Type B pancreatic cell (in vitro differentiated cells): Measurements from ENCODE around the gene OVAAL. TPM values are rescaled to one million over a fixed set of nuclear protein-coding genes. Genes with fewer than 3 reads are reported as not detected.

Source experiments
- DNase-seq: peaks from one replicate; pipeline ENCODE4 v3.0.0; 2021; ENCODE audit warnings: mixed read lengths; ENCODE audit not compliant: unreplicated experiment; ENCODE audit errors: extremely low spot score
- H3K27ac Mint-ChIP-seq: 2 replicates; pipeline ENCODE4 v1.8.0; 2021; ENCODE audit warnings: mild to moderate bottlenecking, mixed read lengths
- H3K27me3 Mint-ChIP-seq: 2 replicates; pipeline ENCODE4 v1.8.0; 2021; ENCODE audit warnings: mixed read lengths
- H3K36me3 Mint-ChIP-seq: 2 replicates; pipeline ENCODE4 v1.8.0; 2021; ENCODE audit warnings: mixed read lengths
- H3K4me1 Mint-ChIP-seq: one replicate; pipeline ENCODE4 v1.8.0; 2021; ENCODE audit warnings: mixed read lengths; ENCODE audit not compliant: unreplicated experiment
- H3K4me3 Mint-ChIP-seq: 2 replicates; pipeline ENCODE4 v1.8.0; 2021; ENCODE audit warnings: mild to moderate bottlenecking, mixed read lengths
- H3K9me3 Mint-ChIP-seq: 2 replicates; pipeline ENCODE4 v1.8.0; 2021; ENCODE audit warnings: mixed read lengths
- total RNA-seq: library from RNA; stranded (reverse); gene quantifications from 2 replicates; pipeline ENCODE4 v1.2.1, GENCODE V29; 2021; ENCODE audit warnings: low replicate concordance
- TF ChIP-seq, protein P1 (sequence below): fragments of 200-600 bp; sonication (generic); conservative IDR thresholded peaks from 2 replicates; pipeline ENCODE4 v1.5.0; 2021; ENCODE audit warnings: antibody characterized with exemption, mild to moderate bottlenecking

The OVAAL gene
- total RNA-seq, 1 donor from 2014 or later: not detected

DNA sequence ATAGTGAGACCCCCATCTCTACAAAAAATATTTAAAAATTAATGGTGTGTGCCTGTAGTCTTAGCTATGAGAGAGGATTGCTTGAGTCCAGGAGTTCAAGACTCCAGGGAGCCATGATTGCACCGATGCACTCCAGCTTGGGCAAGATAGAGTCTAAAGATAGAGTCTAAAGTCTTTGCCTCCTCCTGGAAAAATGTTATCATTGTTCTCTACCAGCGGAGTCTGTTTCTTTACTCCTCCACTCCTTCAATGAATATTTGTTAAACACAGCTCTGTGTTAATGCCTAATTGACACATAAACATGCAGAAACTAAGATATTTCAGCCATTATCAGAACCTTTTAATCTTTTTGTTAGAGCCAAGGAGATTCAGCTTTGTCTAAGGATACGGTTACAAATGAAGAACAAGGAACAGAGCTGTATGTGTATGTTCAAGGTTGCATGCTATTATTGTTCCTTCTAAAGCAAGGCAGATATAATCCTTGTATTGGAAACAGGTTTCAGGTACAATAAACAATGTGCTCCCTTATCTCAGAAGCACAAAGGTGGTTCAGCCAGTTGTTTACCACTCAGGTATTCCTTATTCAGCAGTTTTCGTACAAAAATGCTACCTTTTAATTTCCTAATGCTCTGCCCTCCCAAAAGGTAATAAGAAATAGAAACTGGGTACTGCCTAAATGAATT is 15.4 kb downstream of the OVAAL start:
- H3K9me3 Mint-ChIP-seq: peaks cover 4% of the 10 kb centered on the region
- H3K4me3 Mint-ChIP-seq: peak overlapping the region; percentile 13
- H3K27ac Mint-ChIP-seq: peak overlapping the region; percentile 25
- peaks cover 13% of the 10 kb centered on the region for H3K4me1 Mint-ChIP-seq
- TF ChIP-seq, protein P1, sequence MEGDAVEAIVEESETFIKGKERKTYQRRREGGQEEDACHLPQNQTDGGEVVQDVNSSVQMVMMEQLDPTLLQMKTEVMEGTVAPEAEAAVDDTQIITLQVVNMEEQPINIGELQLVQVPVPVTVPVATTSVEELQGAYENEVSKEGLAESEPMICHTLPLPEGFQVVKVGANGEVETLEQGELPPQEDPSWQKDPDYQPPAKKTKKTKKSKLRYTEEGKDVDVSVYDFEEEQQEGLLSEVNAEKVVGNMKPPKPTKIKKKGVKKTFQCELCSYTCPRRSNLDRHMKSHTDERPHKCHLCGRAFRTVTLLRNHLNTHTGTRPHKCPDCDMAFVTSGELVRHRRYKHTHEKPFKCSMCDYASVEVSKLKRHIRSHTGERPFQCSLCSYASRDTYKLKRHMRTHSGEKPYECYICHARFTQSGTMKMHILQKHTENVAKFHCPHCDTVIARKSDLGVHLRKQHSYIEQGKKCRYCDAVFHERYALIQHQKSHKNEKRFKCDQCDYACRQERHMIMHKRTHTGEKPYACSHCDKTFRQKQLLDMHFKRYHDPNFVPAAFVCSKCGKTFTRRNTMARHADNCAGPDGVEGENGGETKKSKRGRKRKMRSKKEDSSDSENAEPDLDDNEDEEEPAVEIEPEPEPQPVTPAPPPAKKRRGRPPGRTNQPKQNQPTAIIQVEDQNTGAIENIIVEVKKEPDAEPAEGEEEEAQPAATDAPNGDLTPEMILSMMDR: no peak
- H3K36me3 Mint-ChIP-seq: no peaks in the 10 kb centered on the region
- H3K27me3 Mint-ChIP-seq: no peaks in the 10 kb centered on the region
- no peak for DNase-seq

DNA sequence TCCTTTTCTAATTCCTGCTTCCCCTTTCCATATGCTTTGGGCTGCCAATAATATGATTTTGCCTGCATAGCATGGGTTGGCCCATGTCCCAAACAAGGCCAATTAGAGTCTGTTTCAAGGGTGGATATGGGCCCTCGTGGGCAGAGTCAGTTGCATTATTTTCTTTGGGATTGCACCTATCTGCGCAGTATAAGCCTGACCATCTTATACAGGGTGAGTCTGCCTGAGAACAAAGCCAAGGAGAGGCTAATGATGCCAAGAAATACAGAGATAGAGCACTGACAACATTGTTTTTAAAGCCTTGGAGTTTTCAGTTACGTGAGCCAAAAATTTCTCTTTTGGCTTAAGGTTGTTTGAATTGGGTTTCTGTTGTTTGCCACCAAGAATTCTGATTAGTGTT is 18.6 kb downstream of the OVAAL start:
- H3K9me3 Mint-ChIP-seq: peaks cover 4% of the 10 kb centered on the region
- TF ChIP-seq, protein P1: no peak
- H3K4me1 Mint-ChIP-seq: peaks cover 25% of the 10 kb centered on the region
- no peak overlapping the region for H3K27ac Mint-ChIP-seq
- H3K27me3 Mint-ChIP-seq: no peaks in the 10 kb centered on the region
- no peak overlapping the region for H3K4me3 Mint-ChIP-seq
- DNase-seq: no peak
- H3K36me3 Mint-ChIP-seq: no peaks in the 10 kb centered on the region

DNA sequence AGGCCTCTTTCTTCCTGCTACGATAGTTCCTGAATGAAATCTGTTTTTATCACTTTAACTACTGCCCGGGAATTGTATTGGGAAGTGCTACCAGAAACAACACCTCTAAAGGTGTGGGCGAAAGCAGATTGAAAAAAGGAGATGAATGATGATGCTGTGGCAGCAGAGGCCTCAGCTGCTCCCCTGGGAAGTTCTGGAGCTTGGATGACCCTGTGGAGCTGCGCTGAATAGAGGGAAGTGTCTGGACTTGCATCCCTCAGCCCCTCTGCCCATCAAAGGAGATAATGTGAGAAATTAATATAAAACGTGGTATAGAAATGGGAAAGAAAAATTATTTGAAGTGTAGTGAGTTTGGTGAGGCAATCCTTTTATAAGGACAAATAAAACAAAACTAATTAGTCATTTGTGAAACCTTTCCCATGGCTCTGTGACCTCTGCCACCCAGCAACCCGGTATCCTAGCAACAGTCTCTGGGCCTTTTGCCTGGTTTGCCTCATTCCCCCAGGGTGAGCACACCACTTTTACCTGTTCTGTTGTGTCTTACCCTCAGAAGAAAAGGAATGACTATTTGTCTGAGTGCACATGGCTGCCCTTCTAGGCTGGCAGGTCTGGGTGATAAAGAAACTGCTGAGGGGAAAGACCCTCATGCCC is 21.3 kb downstream of the OVAAL start:
- peaks cover 27% of the 10 kb centered on the region for H3K4me1 Mint-ChIP-seq
- H3K9me3 Mint-ChIP-seq: peaks cover 4% of the 10 kb centered on the region
- TF ChIP-seq, protein P1: no peak
- H3K36me3 Mint-ChIP-seq: no peaks in the 10 kb centered on the region
- H3K27me3 Mint-ChIP-seq: no peaks in the 10 kb centered on the region
- peak overlapping the region; percentile 69 for H3K27ac Mint-ChIP-seq
- peak overlapping the region; percentile 61 for H3K4me3 Mint-ChIP-seq
- DNase-seq: no peak

DNA sequence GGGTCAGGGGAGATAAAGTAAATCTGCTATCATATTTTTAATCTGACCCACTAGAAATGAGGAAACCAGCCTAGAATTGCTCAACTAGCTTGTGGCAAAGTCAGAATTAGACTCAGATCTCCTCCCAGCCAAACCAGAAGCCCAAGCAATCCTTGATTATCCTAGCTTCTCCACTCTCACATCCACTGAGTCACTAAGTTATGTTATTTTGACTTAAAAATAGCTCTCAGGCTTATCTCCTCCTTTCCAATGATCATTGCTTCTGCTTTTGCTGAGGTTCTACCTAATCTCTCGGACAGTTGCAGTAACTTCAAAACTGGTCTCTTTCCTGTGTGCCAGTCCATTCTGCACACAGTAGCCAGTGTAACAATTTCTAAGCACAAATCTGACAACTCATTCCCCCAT is 22.9 kb downstream of the OVAAL start:
- Mint-ChIP-seq H3K27ac (peak overlapping the region; percentile 12), H3K27me3 (no peaks in the 10 kb centered on the region), H3K4me3 (no peak overlapping the region), H3K4me1 (peaks cover 34% of the 10 kb centered on the region), H3K36me3 (no peaks in the 10 kb centered on the region), H3K9me3 (peaks cover 6% of the 10 kb centered on the region)
- DNase-seq: no peak
- TF ChIP-seq, protein P1: no peak

DNA sequence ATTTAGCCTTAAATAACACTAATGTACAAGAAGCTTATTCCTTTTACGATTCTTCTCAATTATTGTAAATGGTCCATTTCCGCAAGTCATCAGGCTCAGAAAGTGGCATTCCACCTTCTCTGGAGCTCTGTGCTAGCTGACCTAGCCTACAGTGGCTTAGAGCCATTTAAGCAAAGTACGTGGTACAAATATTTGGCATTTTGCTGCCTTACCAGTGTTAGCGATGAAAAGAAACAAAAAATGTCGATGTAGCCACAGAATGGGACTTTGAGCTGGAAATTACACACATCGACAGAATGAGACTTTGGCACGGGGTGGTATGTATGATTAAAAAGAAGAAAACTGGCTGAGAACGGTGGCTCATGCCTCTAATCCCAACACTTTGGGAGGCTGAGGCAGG is 26.1 kb downstream of the OVAAL start:
- peak overlapping the region; percentile 83 for H3K27ac Mint-ChIP-seq
- H3K27me3 Mint-ChIP-seq: no peaks in the 10 kb centered on the region
- TF ChIP-seq, protein P1: no peak
- H3K4me1 Mint-ChIP-seq: peaks cover 31% of the 10 kb centered on the region
- no peaks in the 10 kb centered on the region for H3K36me3 Mint-ChIP-seq
- H3K9me3 Mint-ChIP-seq: peaks cover 4% of the 10 kb centered on the region
- H3K4me3 Mint-ChIP-seq: peak overlapping the region; percentile 5
- DNase-seq: no peak
